Stimulated activated CD8-positive, alpha-beta memory T cell treated with anti-CD3 and anti-CD28 coated beads, Interleukin-15, amount 100 ng/mL, for 4 hours (primary cell): ENCODE results near the gene PRR5L.

ENCODE experiments used
- DNase-seq, 2 donors: peaks; one replicate each; pipeline ENCODE4 v3.0.0-alpha.2; 2020; ENCODE audit warnings: low read depth in 2 of 2

PRR5L gene

DNA sequence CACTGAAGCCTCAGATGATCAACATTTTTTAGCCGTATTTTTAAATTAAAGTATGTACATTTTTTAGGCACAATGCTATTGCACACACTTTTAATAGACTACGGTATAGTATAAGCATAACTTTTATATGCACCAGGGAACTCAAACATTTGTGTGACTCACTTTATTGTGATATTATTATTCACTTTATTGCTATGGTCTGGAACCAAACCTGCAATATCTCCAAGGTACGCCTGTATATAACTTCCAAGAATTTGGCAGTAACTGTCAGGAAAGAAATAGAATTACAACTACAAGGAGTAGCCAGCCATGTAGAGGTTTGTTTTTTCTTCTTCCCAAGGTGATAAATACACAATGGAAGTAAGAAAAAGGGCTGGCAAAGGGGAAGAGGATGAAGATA is 62.3 kb downstream of the PRR5L start:
- no peak for DNase-seq

DNA sequence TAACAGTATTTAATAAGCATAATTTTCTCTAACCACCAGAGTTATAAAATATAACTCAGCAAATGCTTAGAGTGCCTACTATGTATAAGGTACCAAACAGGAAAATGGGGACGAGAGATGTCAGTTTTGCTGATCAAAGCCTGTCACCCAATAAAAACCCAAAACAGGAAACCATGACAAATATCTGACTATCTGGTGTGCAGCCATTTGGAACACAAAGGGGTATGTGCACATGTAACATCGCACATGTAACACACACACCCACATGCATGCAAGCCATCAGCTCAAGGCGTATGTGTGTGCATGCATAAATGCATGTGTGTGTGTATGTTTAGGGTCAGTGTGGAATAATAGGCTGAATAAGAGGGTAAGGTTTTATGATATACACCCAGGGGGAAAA is 64.2 kb downstream of the PRR5L start:
- DNase-seq, result no peak

DNA sequence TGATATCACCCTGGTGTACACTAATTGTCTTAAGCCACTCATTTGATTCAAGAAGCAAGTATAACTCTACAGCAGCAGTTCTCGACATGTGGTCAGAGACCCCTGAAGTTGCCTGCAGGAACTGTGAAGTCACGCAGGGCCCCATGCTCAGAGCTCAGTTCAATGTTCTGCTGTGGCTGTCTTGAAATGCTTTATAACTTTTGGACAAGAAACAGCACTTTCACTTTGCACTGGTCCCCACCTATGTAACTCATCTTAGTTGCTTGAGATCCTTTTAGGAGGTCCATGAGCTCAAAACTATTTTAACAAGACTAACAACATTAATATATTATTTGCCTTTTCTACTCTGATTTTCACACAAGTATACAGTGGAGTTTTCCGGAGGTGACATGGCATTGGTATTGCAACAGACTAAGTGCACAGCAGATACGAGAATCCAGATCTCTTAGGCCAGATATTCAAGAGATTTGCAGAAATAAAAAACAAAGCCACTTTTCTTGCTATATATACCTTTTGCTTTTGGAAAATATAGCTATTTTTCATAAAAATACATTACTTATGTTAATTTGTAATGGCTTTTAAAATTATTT is 64.8 kb downstream of the PRR5L start:
- DNase-seq, result no peak

DNA sequence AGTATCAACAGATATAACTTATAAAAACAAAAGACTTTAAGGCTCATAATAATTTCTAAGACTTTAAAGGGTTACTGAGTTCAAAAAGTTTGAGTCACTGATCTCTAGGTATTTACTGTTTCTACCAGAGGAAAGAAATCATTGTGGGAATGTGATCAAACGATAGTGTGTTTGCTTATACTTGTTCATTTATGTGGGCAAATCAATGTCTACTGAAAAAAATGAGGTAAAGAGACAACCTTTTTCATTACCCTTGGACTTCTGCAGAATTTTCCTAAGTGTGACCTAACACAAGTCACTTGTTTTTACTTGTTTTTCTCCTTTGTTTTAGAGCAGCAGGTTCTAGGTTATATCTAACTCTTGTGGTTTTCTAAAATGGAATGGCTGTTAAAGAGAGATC is 65.4 kb downstream of the PRR5L start:
- DNase-seq, result no peak

- no peak for DNase-seq
These were observed 65.9 kb downstream of the PRR5L start for GRCh38 chr11:36361901-36362391.

DNA sequence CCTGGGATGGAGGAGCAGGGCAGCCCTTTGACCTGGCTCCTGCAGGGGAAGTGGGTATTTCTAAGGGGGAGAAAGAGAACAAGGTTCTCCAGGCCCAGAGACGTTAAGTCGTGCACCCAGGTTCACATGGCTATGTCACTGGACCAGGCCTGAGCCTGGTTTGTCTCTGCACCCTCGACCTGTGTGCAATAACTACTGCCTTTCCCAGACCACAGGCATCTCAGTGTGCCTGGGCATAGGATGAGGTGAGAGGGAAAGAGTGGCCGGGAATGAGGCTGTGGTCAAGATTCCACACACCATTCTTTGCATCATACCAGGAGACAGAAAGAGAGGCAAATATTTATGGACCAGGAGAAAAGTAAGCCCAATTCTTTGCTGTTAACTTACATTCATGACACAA is 66.8 kb downstream of the PRR5L start:
- DNase-seq, result no peak

DNA sequence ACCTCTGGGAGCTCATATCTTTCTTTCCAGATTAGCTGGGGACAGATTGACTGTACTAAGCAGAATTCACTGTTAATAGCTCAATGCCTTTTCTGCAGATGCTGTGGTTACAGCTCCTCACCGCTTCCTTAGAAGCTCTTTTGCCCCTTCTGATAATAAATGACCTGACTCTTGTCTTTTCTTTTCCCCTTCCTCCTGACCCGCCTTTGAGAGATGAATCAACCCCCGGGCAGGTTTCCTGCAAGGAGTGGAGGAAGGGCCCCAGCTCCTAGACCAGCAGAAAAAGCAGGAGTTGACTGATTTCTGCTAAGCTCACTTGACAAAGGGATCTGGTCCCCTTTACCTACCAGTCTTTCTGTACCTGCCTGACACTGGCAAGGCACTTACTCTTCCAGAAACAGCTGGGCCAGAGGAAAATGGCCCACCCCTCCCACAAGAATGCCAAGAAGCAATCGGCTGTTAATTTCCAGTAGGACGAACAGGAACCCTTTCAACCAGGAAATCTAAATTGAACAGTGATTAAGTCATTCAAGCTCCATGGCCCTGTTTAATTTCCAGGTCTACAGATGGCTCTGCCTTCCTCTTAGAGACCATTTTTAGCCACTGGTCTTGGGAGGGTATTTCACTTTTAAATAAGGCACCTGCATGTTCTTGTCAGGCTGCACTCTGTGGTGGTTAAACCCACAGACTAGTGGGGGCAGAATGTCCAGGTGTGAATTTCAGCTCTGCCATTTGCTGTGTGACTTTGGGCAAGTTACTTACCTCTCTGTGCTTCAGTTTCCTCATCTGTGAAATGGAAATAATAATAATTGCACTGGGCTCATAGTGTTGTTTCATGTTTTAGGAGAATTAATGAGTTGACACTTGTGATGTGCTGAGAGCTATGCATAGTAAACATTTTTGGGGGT is 67.5 kb downstream of the PRR5L start:
- DNase-seq, result no peak

- no peak for DNase-seq
These were observed 68.7 kb downstream of the PRR5L start for GRCh38 chr11:36364551-36365325.

DNA sequence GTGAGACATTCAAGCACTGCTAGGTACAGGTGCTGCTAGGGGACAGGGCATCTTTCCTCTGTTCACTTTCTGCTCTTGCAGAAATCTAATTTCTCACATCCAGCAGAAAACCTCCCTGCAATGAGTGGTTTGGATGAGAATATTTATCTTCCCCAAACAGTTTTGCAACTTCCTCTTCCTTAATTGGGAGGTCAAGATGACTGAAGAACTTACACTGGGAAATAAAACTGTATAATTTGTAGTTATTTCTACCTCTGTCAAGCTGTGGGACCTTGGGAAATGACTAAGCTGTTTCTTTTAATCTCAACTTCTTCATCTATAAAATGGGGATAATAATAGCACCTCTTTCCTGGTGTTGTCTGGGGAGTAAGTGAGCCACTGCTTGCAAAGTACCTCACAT is 69.8 kb downstream of the PRR5L start:
- DNase-seq, result no peak

DNA sequence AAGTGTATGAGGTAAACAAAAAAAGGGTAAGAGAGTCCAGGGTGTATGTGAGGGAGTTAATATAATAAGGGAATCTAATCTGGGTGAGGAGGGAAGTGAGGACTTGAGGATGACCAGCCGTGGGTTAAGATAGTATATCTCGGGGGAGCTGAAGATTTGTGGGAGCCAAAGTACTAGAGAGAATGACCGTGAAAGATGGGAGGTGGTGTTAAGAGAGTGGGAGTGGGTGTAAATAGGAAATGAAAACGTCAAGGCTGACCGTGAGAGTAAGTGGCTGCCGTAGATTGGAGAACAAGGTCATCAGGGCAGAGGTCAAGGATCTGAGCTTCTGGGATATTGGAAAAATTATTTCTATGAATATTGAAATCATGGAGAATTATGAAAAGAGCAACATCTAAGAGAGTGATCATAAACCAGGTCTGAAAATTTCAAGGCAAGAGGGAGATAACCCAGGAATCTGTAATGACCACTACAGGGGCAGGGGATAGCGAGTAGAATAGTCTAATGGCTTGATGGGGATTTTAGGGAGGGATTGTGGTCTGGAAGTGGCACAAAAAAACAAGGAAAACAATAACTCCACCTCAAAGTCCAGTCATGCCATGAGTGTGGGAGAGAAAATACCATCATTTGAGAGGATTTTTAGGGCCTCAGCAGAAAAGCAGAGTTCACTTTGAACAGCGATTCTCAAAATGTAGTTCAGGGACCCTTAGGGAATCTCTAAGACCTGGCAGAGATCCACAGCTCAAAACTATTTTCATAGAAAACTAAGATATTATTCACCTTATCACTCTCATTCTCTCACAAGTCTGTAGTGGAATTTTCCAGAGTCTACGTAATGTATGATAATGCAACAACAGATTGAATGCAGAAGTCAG is 72.0 kb downstream of the PRR5L start:
- no peak for DNase-seq

GRCh38 chr11:36371181-36371580 is 75.1 kb downstream of the PRR5L start:
- DNase-seq, result no peak

DNA sequence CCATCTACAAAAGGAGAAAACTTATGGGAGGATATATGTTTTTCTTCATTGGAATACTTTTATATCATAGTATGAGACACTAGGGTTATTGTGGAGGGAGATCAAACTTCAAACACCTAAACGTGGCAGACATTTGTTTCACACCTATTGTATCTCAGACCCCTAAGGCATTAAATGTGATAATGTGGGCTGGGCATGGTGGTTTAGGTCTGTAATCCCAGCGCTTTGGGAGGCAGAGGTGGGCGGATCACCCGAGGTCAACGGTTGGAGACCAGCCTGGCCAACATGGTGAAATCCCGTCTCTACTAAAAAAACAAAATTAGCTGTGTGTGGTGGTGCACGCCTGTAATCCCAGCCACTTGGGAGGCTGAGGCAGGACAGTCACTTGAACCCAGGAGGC is 75.5 kb downstream of the PRR5L start:
- no peak for DNase-seq

- no peak for DNase-seq
These were observed 76.1 kb downstream of the PRR5L start for GRCh38 chr11:36372101-36372771.

GRCh38 chr11:36373016-36374010 is 77.2 kb downstream of the PRR5L start:
- DNase-seq, result no peak

DNA sequence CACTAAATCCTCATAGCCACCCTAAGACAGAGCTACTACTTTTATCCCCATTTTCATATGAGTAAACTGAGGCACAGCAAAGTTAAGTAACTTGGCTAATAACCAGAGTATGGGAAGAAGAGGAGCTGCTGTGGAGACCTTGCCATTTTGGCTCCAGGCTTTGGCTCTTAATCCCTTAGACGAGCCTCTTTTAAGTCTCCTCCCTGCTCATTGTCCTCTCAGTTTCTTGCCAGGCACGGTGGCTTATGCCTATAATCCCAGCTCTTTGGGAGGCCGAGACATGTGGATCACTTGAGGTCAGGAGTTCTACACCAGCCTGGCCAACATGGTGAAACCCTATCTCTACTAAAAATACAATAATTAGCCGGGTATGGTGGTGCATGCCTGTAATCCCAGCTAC is 78.6 kb downstream of the PRR5L start:
- no peak for DNase-seq

DNA sequence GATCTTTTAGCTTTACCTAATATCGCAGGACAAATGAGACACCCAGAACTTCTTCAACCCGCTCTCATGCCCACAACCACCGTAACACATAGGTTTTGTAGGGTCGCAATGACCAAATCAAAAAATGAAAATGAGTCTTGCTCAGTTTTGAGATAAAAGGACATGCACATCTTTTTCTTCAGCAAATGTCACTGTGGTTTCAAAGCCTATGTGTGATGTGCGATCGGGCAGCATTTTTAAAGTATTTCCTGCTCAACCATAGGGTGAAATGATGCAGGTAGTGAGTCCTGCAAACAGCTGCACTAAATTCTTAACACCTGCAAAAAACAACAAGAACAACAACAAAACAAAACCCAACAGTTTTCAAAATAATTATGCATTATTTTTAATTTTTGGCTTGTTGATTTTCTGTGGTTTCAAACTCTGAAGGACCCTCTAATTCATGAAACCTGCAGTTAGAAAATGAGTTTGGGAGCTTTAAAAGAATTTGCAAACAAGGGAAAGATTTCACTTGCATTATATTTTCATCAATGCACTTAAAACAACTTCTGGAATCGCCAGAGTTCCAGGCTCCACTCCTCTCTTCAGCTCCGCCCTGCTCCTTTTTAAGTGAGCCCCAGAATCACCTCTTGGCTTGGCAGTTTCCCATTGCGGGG is 79.4 kb downstream of the PRR5L start:
- no peak for DNase-seq

DNA sequence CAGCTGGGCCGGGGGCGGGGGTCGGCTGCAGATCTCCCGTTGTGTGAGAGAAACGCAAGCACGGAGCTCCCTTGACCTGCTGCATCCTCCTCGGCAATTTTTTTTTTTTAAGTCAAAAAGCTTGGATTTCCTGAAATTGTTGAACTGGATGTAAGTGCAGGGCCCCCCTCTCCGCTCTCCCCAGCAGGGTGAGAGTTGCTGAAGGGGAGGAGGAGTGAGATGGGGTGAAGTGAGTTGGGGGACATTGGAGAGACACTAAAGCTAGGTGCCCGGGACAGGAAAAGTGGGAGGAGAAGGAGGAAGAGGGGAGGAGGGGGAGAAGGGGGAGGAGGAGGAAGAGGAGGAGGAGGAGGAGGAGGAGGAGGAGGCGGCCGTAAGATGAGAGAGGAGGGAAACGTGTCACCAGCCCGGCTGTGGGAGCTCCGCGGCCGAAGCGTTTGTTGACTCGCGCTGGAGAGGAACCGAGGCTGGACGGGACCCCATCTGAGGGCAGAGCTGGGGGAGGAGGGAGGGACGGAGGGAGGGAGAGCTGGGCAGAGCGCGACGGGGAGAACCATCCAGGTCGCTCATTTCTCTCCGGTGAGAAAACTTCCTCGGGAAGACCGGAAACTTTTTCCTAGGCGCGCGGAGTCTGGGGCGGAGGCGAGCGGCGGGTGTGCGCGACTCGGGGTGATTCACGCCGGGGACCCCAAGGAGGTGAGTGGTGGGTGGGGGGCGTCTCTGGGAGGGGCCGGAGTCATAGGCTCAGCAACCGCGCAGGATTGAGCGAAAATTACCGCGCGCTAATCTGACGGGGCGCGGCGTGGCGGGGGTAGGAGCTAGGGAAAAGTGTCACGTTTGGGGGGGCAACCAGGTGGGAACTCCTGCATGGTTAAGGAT is 80.2 kb downstream of the PRR5L start:
- no peak for DNase-seq
